IMR-90 (cell line): ENCODE measurements around the gene CYB561D2. TPM values are rescaled to one million over a fixed set of nuclear protein-coding genes. Genes with fewer than 3 reads are reported as not detected.

Experiments
- ATAC-seq: fragments of 200-7000 bp; cut with Tn5 transposase; 2 replicates; pipeline ENCODE4 v1.9.1; 2020; ENCODE audit warnings: low read depth, mild to moderate bottlenecking, moderate library complexity
- BruUV-seq: library from RNA; stranded (reverse); fragments of 400-500 nt; replicated peaks from 2 replicates; lab custom pipeline; 2021; lab: Mats Ljungman, UMichigan
- CTCF ChIA-PET: fragments of 300-600 bp; formaldehyde crosslinking; extraction: SDS; loops from one replicate; lab custom pipeline; 2021; ENCODE audit warnings: antibody characterized with exemption; lab: Yijun Ruan, JAX
- POLR2A ChIA-PET: fragments of 300-600 bp; sonication (Branson Sonifier 250); formaldehyde crosslinking; loops from one replicate; lab custom pipeline; 2022; ENCODE audit warnings: antibody characterized with exemption; ENCODE audit not compliant: unreplicated experiment; lab: Charles Lee
- DNase-seq: peaks from one replicate; pipeline ENCODE4 v3.0.0; 2013
- H2AFZ ChIP-seq: replicated peaks from 2 replicates; pipeline ENCODE3; 2013; ENCODE audit warnings: low read length, mild to moderate bottlenecking; ENCODE audit not compliant: poor library complexity
- H2AK5ac ChIP-seq: 2 replicates; pipeline ENCODE4 v1.6.1; 2013; ENCODE audit warnings: low read depth, low read length, inconsistent platforms
- H2AK9ac ChIP-seq: replicated peaks from 2 replicates; pipeline ENCODE3; 2013; ENCODE audit warnings: mild to moderate bottlenecking, low read depth, low read length, moderate library complexity; ENCODE audit not compliant: poor library complexity
- H2BK120ac ChIP-seq: 2 replicates; pipeline ENCODE4 v1.6.1; 2013; ENCODE audit warnings: low read depth, low read length, inconsistent platforms
- H2BK15ac ChIP-seq: 3 replicates; pipeline ENCODE4 v1.6.1; 2013; ENCODE audit warnings: low read depth, low read length, inconsistent platforms
- H2BK20ac ChIP-seq: 2 replicates; pipeline ENCODE4 v1.6.1; 2013; ENCODE audit warnings: low read depth, mild to moderate bottlenecking, inconsistent platforms, low read length, moderate library complexity
- H2BK5ac ChIP-seq: 2 replicates; pipeline ENCODE4 v1.6.1; 2013; ENCODE audit warnings: mild to moderate bottlenecking, low read depth, low read length, inconsistent platforms; ENCODE audit not compliant: poor library complexity, severe bottlenecking
- H3K14ac ChIP-seq: replicated peaks from 2 replicates; pipeline ENCODE4 v1.6.1; 2013; ENCODE audit warnings: low read depth, low read length, inconsistent platforms
- H3K18ac ChIP-seq: 2 replicates; pipeline ENCODE4 v1.6.1; 2013; ENCODE audit warnings: low read depth, low read length, control low read depth
- H3K23ac ChIP-seq: 2 replicates; pipeline ENCODE4 v1.6.1; 2013; ENCODE audit warnings: low read depth, low read length, inconsistent platforms
- H3K27ac ChIP-seq: 2 replicates; pipeline ENCODE4 v1.5.1; 2013; ENCODE audit warnings: mild to moderate bottlenecking, control low read depth, low read length; ENCODE audit not compliant: insufficient read depth
- H3K27me3 ChIP-seq: 2 replicates; pipeline ENCODE4 v1.6.1; 2013; ENCODE audit warnings: low read length; ENCODE audit not compliant: control insufficient read depth, insufficient read depth
- H3K36me3 ChIP-seq: 2 replicates; pipeline ENCODE4 v1.6.1; 2013; ENCODE audit warnings: low read length, mixed read lengths; ENCODE audit not compliant: control insufficient read depth, insufficient read depth
- H3K4ac ChIP-seq: 2 replicates; pipeline ENCODE4 v1.6.1; 2013; ENCODE audit warnings: low read depth, low read length, inconsistent platforms
- H3K4me1 ChIP-seq: 2 replicates; pipeline ENCODE4 v1.6.1; 2013; ENCODE audit warnings: low read length, mixed read lengths; ENCODE audit not compliant: control insufficient read depth, insufficient read depth
- H3K4me2 ChIP-seq: 2 replicates; pipeline ENCODE4 v1.6.1; 2013; ENCODE audit warnings: low read depth, mild to moderate bottlenecking, control low read depth, low read length, moderate library complexity
- H3K4me3 ChIP-seq: 2 replicates; pipeline ENCODE4 v1.5.1; 2013; ENCODE audit warnings: low read depth, mild to moderate bottlenecking, control low read depth, low read length, moderate library complexity; ENCODE audit not compliant: insufficient read depth
- H3K56ac ChIP-seq: 2 replicates; pipeline ENCODE4 v1.6.1; 2013; ENCODE audit warnings: low read length, inconsistent platforms; ENCODE audit not compliant: insufficient read depth; ENCODE audit errors: extremely low read depth
- H3K79me1 ChIP-seq, 2 experiments: 2 replicates each; pipeline ENCODE4 v1.6.1; 2013; ENCODE audit warnings: low read length in 2 of 2, inconsistent platforms in 1 of 2, low read depth in 1 of 2
- H3K9ac ChIP-seq: 2 replicates; pipeline ENCODE4 v1.6.1; 2013; ENCODE audit warnings: low read depth, low read length, control low read depth
- H3K9me1 ChIP-seq: 2 replicates; pipeline ENCODE4 v1.6.1; 2013; ENCODE audit warnings: low read length, inconsistent platforms; ENCODE audit not compliant: insufficient read depth
- H3K9me3 ChIP-seq: 2 replicates; pipeline ENCODE4 v1.6.1; 2013; ENCODE audit warnings: low read length; ENCODE audit not compliant: control insufficient read depth, insufficient read depth
- H4K20me1 ChIP-seq: 2 replicates; pipeline ENCODE4 v1.6.1; 2013; ENCODE audit warnings: low read length, inconsistent platforms; ENCODE audit not compliant: insufficient read depth
- H4K5ac ChIP-seq: 2 replicates; pipeline ENCODE4 v1.6.1; 2013; ENCODE audit warnings: mild to moderate bottlenecking, low read depth, low read length, control low read depth
- H4K8ac ChIP-seq, 2 experiments: 2 replicates each; pipeline ENCODE4 v1.6.1; 2013; ENCODE audit warnings: low read depth in 2 of 2, low read length in 2 of 2, control low read depth in 1 of 2, inconsistent platforms in 1 of 2
- H4K91ac ChIP-seq: 2 replicates; pipeline ENCODE4 v1.6.1; 2013; ENCODE audit warnings: low read depth, low read length, inconsistent platforms; ENCODE audit not compliant: insufficient read depth
- BHLHE40 ChIP-seq: fragments of 150-350 bp; IDR thresholded peaks from 2 replicates; pipeline ENCODE4 v1.6.1; 2016; ENCODE audit warnings: mild to moderate bottlenecking, low read depth, low read length
- ELK1 ChIP-seq: fragments of 150-350 bp; IDR thresholded peaks from 2 replicates; pipeline ENCODE4 v1.6.1; 2016; ENCODE audit warnings: low read depth, mild to moderate bottlenecking, low read length, moderate library complexity, borderline replicate concordance
- FOS ChIP-seq: fragments of 150-350 bp; IDR thresholded peaks from 2 replicates; pipeline ENCODE4 v1.6.1; 2016; ENCODE audit warnings: low read depth, low read length
- NFE2L2 ChIP-seq: fragments of 150-350 bp; IDR thresholded peaks from 2 replicates; pipeline ENCODE4 v1.6.1; 2016; ENCODE audit warnings: low read depth, mild to moderate bottlenecking, low read length
- WGBS, 2 experiments: methylation state at CpG; one replicate each; pipeline versions ENCODE4 v1.1.5 to v1.1.7; 2013; ENCODE audit warnings: missing lambda C conversion rate in 2 of 2; ENCODE audit not compliant: insufficient read length in 1 of 2; ENCODE audit errors: extremely low coverage in 2 of 2; 5-methylcytosine and 5-hydroxymethylcytosine counted together
- dilution Hi-C: fragments of 300-500 bp; cut with HindIII; formaldehyde crosslinking; loops from one replicate; pipeline ENCODE4 v1.14.3; 2018; ENCODE audit warnings: low sequenced_read_pairs; ENCODE audit not compliant: unreplicated experiment
- in situ Hi-C: fragments of 300-500 bp; cut with MboI; formaldehyde crosslinking; loops from 3 replicates; pipeline ENCODE4 v1.14.3; 2019; ENCODE audit warnings: low sequenced_read_pairs, inconsistent platforms, mixed read lengths
- intact Hi-C: fragments of 100-400 bp; cut with micrococcal nuclease; formaldehyde crosslinking; loops from 2 replicates; pipeline ENCODE4 v1.10.0; 2022
- polyA plus RNA-seq, 3 experiments: library from polyadenylated mRNA; depleted of rRNA; stranded (reverse); fragments of >200 nt; gene quantifications; 2 replicates each; pipeline ENCODE4 v1.2.3, GENCODE V29; 2012; ENCODE audit warnings: low replicate concordance in 1 of 3
- total RNA-seq: library from RNA; depleted of rRNA; stranded (reverse); fragments of >200 nt; gene quantifications from 2 replicates; pipeline ENCODE4 v1.2.3, GENCODE V29; 2012

CYB561D2 gene
- total and polyA plus RNA-seq, 2 of the 4 experiments (the other 2 are of a cell fraction), result 29.2 to 31.7 TPM

- TF ChIP-seq FOS (0 out of 2 replicates have a peak, but pooled peaks have one; percentile 5), BHLHE40 (no peak), ELK1 (no peak), NFE2L2 (no peak)
- in situ Hi-C loops, result no loop called here
- Histone ChIP-seq H4K91ac (no peak overlapping the region), H2BK20ac (no peak overlapping the region), H3K36me3 (peaks cover 38% of the 10 kb centered on the region), H3K14ac (no peak overlapping the region), H3K27ac (no peak overlapping the region), H3K27me3 (no peaks in the 10 kb centered on the region), H3K4me2 (no peak overlapping the region), H4K20me1 (0 out of 2 replicates have a peak, but pooled peaks cover 18% of the 10 kb centered on the region), H3K4ac (no peak overlapping the region; the same call in 1 of the 2 replicates), H3K18ac (no peak overlapping the region), H3K4me1 (peaks cover 16% of the 10 kb centered on the region), H3K4me3 (no peak overlapping the region), H2BK120ac (no peak overlapping the region), H2AK9ac (peak overlapping the region; percentile 68), H4K5ac (no peak overlapping the region), H2AFZ (no peak overlapping the region), H2BK5ac (no peak overlapping the region), H3K56ac (no peak overlapping the region), H3K79me1 (peaks cover 29 to 51% of the 10 kb centered on the region in 2 experiments), H4K8ac (no peak overlapping the region), H3K9me1 (peaks cover 23% of the 10 kb centered on the region), H3K9me3 (no peaks in the 10 kb centered on the region), H2AK5ac (no peak overlapping the region), H3K23ac (no peak overlapping the region), H2BK15ac (no peak overlapping the region), H3K9ac (no peak overlapping the region)
- no CpG with 5 or more reads among the region's 9 CpGs for WGBS, 2 experiments
- ChIA-PET POLR2A (no interaction called here), CTCF (no interaction called here)
- DNase-seq, result peak; percentile 28
- dilution Hi-C loops, result no loop called here
- intact Hi-C loops, result no loop called here
- no TSS peak for BruUV-seq
- no peak for ATAC-seq
These were observed 33.9 kb upstream of the CYB561D2 start for GRCh38 chr3:50316657-50317242.
